Smooth muscle cell of the brain vasculature (primary cell): ENCODE data around the gene SUSD6.

Source experiments
- DNase-seq: peaks from one replicate; pipeline ENCODE4 v3.0.0-alpha.2; 2012; ENCODE audit warnings: low read depth, low spot score

SUSD6 gene

DNA sequence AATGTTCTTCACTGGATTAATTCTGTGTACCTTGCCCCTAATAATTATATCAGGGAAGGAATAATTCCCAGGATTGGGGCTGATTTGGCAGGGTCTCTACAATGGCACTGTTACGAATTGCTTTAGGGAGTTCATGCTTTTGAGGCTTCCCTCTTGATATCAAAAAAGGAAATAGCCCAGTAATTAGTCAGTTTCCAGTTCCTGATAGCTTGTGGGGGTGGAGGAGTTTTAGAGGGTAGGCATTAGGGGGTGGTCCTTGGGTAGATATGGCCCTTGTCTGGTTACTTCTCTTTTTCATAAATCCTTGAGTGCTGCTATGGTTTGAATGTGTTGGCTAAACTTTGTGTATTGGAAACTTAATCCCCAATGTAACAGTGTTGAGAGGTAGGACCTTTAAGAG lies 149.4 kb downstream of the SUSD6 start:
- DNase-seq: no peak

DNA sequence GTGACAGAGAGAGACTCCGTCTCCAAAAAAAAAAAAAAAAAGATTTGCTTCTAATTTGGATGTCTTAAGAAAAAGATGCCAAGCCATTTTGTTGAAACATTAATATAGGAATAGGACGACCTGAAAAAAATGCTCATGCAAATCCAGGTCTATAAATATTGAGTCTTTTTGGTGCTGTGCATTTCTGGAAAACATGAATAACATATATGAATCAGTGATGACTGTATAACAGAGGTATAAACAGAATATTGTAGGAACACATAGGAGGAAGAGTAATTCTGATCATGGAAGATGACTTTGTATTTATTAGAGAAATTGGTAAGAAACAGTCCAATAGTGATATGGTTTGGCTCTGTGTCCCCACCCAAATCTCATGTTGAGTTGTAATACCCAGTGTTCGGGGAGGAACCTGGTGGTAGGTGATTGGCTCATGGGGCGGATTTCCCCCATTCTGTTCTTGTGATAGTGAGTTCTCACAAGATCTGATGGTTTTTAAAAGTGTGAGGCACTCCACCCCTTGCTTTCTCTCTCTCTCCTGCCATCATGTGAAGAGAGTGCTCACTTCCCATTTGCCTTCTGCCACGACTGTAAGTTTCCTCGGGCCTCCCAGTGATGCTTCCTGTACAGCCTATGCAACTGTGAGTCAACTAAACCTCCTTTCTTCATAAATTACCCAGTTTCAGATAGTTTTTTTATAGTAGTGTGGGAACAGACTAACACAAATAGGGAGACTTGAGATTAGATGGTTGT lies 152.5 kb downstream of the SUSD6 start:
- DNase-seq: no peak
